ENCODE results near the gene SLC16A1. TPM values are rescaled to one million over a fixed set of nuclear protein-coding genes. Genes with fewer than 3 reads are reported as not detected.

The SLC16A1 gene
- total RNA-seq, 6 experiments from 2014 or later, result 26.1 to 81.9 (median 55.2) TPM

GRCh38 chr1:112868191-112868590 is 87.8 kb downstream of the SLC16A1 start:
- Histone ChIP-seq H3K4me1 (no peaks in the 10 kb centered on the region), H3K9me3 (no peaks in the 10 kb centered on the region), H3K27ac (no peak overlapping the region), H3K27me3 (no peaks in the 10 kb centered on the region), H3K4me3 (no peak overlapping the region), H3K36me3 (no peaks in the 10 kb centered on the region)
- intact Hi-C loops (cut with DNase I), result no loop called here
- WGBS (ENCODE audit: insufficient coverage, low coverage, low lambda C conversion rate, missing lambda C conversion rate), result 90% methylated on average over 2 of the region's 2 CpGs
- ATAC-seq (no peak), DNase-seq (no peak)
- TF ChIP-seq CTCF (IDR thresholded peaks at IDR 0.05), result no peak
- no peak for TF ChIP-seq POLR2A (IDR thresholded peaks at IDR 0.05)

GRCh38 chr1:112866981-112867380 is 89.0 kb downstream of the SLC16A1 start:
- no peaks in the 10 kb centered on the region for H3K27me3 ChIP-seq
- ATAC-seq, result no peak
- H3K4me1 ChIP-seq, result no peaks in the 10 kb centered on the region
- H3K27ac ChIP-seq, result no peak overlapping the region
- no peaks in the 10 kb centered on the region for H3K36me3 ChIP-seq
- intact Hi-C loops (cut with DNase I), result no loop called here
- WGBS (ENCODE audit: insufficient coverage, low coverage, low lambda C conversion rate, missing lambda C conversion rate), result 100% methylated on average over 3 of the region's 5 CpGs
- no peak for DNase-seq
- H3K9me3 ChIP-seq, result no peaks in the 10 kb centered on the region
- H3K4me3 ChIP-seq, result no peak overlapping the region
- TF ChIP-seq CTCF (IDR thresholded peaks at IDR 0.05) (no peak), POLR2A (IDR thresholded peaks at IDR 0.05) (no peak)

- Histone ChIP-seq H3K4me1 (no peaks in the 10 kb centered on the region), H3K27ac (no peak overlapping the region), H3K27me3 (no peaks in the 10 kb centered on the region), H3K4me3 (no peak overlapping the region), H3K9me3 (no peaks in the 10 kb centered on the region), H3K36me3 (no peaks in the 10 kb centered on the region)
- intact Hi-C loops (cut with DNase I), result no loop called here
- no peak for TF ChIP-seq CTCF (IDR thresholded peaks at IDR 0.05)
- no peak for TF ChIP-seq POLR2A (IDR thresholded peaks at IDR 0.05)
- DNase-seq (no peak), ATAC-seq (no peak)
- 93% methylated on average over 2 of the region's 2 CpGs for WGBS (ENCODE audit: insufficient coverage, low coverage, low lambda C conversion rate, missing lambda C conversion rate)
Observed at GRCh38 chr1:112866151-112866550, 89.8 kb downstream of the SLC16A1 start.

GRCh38 chr1:112862753-112863426 is 93.1 kb downstream of the SLC16A1 start:
- H3K4me1 ChIP-seq, result no peaks in the 10 kb centered on the region
- DNase-seq (no peak), ATAC-seq (no peak)
- 80% methylated on average over 5 of the region's 5 CpGs for WGBS (ENCODE audit: insufficient coverage, low coverage, low lambda C conversion rate, missing lambda C conversion rate)
- no peaks in the 10 kb centered on the region for H3K27me3 ChIP-seq
- H3K27ac ChIP-seq, result no peak overlapping the region
- TF ChIP-seq CTCF (IDR thresholded peaks at IDR 0.05) (no peak), POLR2A (IDR thresholded peaks at IDR 0.05) (no peak)
- no peaks in the 10 kb centered on the region for H3K9me3 ChIP-seq
- H3K36me3 ChIP-seq, result no peaks in the 10 kb centered on the region
- no peak overlapping the region for H3K4me3 ChIP-seq
- intact Hi-C loops (cut with DNase I), result no loop called here

Small RNA genes within 50 kb of the gene (small RNA-seq; reads per million reads assigned to genes)
- gene AL390729.2, result 0 reads per million in 2 experiments

Other genes with a start within 250 kb of the SLC16A1 start
- gene RHOC, start 249.1 kb downstream of the SLC16A1 start, total RNA-seq, result 100 to 1,000 TPM in 3 of 6 experiments, 10 to 100 TPM in 3; 47.9 to 207 (median 107) TPM
- gene PPM1J, start 240.9 kb downstream of the SLC16A1 start, total RNA-seq, result 1 to 10 TPM in 1 of 6 experiments, under 1 TPM in 5; 0.15 to 1.2 (median 0.40) TPM
- 1 to 10 TPM; 3.4 to 7.2 (median 5.0) TPM for gene LRIG2, start 117.0 kb upstream of the SLC16A1 start, total RNA-seq

Data from right lobe of liver (tissue), 6 donors.